EH (cell line): ENCODE results near the gene C1QTNF1.

Experiments
- DNase-seq: peaks from one replicate; pipeline ENCODE4 v3.0.0-alpha.2; 2015; ENCODE audit warnings: low read depth

Gene C1QTNF1

DNA sequence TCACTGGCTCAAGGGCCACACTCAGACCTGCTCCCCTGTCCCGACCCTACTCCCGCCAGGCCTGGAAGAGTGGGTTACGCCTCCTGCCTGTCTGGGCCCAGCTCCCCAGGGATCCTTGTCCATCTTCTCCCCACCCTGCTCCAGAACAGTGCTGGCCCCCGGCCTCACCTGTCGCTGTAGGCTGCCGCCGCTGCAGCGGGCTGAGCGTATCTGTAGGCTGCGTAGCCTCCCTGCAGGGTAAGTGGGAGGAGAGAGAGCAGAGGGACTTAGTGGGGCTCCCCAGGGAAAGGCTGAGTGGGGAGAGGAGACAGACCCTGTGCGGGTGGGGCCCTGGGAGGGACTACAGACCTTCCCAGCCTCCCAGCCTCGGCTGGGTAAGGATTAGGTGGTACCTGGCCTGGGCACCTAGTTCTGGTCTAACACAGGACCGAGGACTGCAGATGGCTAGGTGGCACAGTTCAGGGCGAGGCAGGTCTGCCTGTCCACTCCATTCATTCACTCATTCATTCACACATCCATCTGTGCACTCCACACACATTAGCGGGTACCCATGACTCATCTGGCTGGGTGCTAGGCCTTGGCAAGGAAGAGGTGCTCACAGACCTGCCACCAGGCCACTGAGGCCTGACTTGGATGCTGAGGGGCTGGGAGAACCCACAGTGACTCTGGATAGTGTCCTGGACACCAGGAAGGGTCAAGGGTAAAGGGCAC lies 71.5 kb downstream of the C1QTNF1 start:
- DNase-seq = no peak

DNA sequence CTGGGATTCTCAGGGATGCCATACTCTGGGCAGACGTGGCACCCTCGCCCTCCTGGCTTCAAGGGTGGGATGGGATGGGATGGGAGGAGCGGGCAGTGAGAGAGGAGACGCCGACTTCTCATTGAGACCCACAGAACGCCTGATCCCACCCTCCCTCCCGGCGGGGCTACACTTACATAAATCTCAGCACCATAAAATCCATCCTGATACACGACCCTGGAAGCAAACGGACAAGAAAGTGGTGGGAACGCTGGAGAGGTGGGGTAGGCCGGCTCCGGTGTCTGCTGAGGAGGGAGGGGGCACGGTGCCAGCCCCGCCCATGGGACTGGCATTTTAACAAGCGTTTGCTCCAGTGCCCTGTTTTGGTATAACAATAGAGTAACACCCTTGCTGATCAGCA lies 72.5 kb downstream of the C1QTNF1 start:
- no peak for DNase-seq

DNA sequence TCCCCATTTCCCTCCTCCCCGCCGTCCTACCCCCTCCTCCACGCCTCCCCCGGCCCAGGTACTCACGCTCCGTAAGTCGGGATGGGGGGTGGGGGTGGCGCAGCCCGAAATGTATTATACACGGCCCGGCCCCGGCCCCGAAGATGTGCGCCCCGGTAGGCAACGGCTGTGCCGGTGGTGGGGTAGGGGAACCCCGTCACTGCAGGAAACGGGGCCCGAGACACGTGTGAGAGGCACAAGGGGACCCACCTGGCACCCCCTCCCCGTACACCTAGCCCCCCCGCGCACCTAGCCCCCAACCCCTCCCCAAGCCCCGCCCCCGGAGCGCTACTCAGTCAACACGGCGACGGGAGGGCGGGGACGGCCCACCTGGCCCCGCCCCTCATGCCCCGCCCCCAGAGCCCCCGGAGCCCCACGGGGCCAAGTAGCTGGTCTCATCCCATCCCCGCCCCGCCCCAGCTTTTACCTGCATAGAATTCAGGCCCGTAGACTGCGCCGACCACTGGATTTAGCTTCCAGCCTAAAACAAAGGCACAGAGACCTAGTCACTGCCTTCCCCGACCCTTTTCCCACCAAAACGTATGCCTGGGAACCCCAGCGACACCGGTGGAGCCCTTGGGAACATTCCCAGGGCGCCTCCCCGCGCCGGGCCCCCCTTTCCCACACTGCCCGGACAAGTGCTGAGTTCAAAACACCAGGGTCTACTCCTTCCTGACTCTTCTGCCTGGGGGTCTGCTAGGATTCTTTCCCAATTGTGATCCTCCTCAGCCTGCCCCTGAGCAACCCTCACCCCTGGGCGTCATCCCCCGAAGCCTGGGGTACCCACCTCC lies 73.5 kb downstream of the C1QTNF1 start:
- DNase-seq = no peak

GRCh38 chr17:79098282-79098867 lies 74.4 kb downstream of the C1QTNF1 start:
- DNase-seq = no peak
